Panc1 (cell line): ENCODE results near the gene THAP3.

ENCODE experiments used
- POLR2AphosphoS5 ChIP-seq: IDR thresholded peaks from 2 replicates; pipeline ENCODE4 v1.6.1; 2012; ENCODE audit warnings: mild to moderate bottlenecking, low read depth, low read length, moderate library complexity
- TF ChIP-seq, protein P1 (sequence below): fragments of 450-650 bp; IDR thresholded peaks from 2 replicates; pipeline ENCODE4 v1.5.1; 2017; ENCODE audit warnings: mild to moderate bottlenecking
- TF ChIP-seq, protein P2 (sequence below), 2 experiments: IDR thresholded peaks; 2 replicates each; pipeline ENCODE4 v1.6.1; 2011 to 2012; ENCODE audit warnings: low read depth in 2 of 2, control low read depth in 1 of 2, low read length in 1 of 2, mild to moderate bottlenecking in 1 of 2, moderate library complexity in 1 of 2; ENCODE audit not compliant: insufficient read depth in 1 of 2

- TF ChIP-seq, protein P1, sequence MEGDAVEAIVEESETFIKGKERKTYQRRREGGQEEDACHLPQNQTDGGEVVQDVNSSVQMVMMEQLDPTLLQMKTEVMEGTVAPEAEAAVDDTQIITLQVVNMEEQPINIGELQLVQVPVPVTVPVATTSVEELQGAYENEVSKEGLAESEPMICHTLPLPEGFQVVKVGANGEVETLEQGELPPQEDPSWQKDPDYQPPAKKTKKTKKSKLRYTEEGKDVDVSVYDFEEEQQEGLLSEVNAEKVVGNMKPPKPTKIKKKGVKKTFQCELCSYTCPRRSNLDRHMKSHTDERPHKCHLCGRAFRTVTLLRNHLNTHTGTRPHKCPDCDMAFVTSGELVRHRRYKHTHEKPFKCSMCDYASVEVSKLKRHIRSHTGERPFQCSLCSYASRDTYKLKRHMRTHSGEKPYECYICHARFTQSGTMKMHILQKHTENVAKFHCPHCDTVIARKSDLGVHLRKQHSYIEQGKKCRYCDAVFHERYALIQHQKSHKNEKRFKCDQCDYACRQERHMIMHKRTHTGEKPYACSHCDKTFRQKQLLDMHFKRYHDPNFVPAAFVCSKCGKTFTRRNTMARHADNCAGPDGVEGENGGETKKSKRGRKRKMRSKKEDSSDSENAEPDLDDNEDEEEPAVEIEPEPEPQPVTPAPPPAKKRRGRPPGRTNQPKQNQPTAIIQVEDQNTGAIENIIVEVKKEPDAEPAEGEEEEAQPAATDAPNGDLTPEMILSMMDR, result no peak
- no peak for TF ChIP-seq POLR2AphosphoS5
- TF ChIP-seq, protein P2, sequence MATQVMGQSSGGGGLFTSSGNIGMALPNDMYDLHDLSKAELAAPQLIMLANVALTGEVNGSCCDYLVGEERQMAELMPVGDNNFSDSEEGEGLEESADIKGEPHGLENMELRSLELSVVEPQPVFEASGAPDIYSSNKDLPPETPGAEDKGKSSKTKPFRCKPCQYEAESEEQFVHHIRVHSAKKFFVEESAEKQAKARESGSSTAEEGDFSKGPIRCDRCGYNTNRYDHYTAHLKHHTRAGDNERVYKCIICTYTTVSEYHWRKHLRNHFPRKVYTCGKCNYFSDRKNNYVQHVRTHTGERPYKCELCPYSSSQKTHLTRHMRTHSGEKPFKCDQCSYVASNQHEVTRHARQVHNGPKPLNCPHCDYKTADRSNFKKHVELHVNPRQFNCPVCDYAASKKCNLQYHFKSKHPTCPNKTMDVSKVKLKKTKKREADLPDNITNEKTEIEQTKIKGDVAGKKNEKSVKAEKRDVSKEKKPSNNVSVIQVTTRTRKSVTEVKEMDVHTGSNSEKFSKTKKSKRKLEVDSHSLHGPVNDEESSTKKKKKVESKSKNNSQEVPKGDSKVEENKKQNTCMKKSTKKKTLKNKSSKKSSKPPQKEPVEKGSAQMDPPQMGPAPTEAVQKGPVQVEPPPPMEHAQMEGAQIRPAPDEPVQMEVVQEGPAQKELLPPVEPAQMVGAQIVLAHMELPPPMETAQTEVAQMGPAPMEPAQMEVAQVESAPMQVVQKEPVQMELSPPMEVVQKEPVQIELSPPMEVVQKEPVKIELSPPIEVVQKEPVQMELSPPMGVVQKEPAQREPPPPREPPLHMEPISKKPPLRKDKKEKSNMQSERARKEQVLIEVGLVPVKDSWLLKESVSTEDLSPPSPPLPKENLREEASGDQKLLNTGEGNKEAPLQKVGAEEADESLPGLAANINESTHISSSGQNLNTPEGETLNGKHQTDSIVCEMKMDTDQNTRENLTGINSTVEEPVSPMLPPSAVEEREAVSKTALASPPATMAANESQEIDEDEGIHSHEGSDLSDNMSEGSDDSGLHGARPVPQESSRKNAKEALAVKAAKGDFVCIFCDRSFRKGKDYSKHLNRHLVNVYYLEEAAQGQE (IDR thresholded peaks at IDR 0.05; ENCODE audit: insufficient read depth in 1 of 2, low read depth in 2 of 2, low read length in 1 of 2), result no peak
These were observed 2.1 kb upstream of the THAP3 start for GRCh38 chr1:6622396-6623152.
